GM19239 (cell line): ENCODE data around the gene OR52A5.
"Not testable (repeated sequence)": the region's sequence is repeated elsewhere in the genome, so short reads cannot be mapped to it uniquely, and the experiment has no call there.

Experiments used
- DNase-seq: peaks from one replicate; pipeline ENCODE4 v3.0.0; 2011; ENCODE audit warnings: low spot score; ENCODE audit not compliant: insufficient read length
- FAIRE-seq: peaks from 2 replicates; lab custom pipeline; 2011; peaks lifted over from hg19 to GRCh38; lab: Jason Lieb, UNC

Gene OR52A5

DNA sequence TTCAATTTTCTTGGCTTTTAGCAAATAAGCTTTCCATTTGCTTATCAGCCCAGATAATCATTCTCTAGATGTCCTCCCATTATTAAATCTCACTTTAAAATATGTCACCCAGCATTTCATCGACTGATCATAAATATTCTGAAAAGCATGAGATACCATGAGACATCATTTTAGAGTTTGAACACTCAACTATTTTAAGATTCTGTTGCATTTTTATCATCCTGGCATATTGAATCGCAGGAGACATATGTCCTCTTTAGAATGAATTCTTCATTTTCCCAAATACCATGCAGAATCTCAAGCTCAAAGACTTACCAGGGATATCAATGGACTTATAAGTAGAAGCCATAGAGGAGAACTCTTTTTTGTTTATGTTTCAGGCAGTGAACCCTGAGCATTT, at the start of gene OR52A5:
TSS of gene OR52A5 (minus strand) at position 361 of the 400 bp plus-strand sequence. CDS start 5,714 bp downstream, outside the sequence.
- DNase-seq = no peak
- FAIRE-seq = no peak

DNA sequence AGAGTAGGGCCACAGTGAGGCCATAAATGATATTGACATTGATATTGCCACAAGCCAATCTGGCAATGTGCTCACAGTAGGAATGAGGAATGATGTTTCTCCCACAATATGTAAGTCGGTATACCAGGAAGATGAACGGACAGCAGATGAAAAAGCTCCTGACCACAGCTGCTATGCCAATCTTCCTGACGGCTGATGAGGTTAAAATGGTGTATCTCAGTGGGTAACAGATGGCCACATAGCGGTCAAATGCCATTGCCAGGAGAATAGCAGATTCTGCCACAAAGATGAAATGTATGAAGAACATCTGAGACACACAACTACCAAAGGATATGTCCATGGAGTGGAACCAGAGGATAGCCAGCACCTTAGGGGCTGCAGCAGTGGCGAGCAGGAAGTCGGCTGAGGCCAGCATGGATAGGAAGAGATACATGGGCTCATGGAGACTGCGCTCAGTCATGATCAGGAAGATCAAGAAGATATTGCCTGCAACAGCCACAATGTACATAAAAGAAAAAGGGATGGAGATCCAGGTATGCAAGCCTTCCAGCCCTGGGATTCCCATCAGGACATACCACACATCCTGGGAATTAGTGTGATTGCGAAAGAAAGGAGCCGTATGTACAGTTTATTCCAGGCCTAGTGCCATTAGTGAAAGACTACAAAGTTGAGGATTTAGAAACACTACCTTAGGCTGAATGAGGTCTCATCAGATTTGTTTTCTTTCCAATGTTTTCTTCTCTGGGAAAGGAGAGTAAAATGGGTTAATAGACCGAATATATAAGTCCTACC, 40.1 kb upstream of the OR52A5 start:
- FAIRE-seq = no peak
- DNase-seq = no peak

DNA sequence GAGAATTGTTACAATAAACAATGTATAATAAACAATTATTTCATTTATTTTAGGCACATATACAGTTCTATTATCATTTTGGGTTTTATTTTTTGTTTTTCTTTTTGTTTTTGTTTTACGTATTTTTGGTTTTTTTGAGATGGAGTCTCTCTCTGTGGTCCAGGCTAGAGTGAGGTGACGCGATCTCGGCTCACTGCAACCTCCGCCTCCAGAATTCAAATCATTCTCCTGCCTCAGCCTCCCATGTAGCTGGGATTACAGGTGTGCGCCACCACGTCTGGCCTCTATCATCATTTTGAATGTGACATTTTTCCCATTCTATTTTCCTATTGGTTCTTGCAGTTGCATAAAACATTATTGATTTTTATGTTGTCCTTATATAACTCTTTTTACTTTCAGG, 36.8 kb upstream of the OR52A5 start:
- DNase-seq (no peak), FAIRE-seq (no peak)

DNA sequence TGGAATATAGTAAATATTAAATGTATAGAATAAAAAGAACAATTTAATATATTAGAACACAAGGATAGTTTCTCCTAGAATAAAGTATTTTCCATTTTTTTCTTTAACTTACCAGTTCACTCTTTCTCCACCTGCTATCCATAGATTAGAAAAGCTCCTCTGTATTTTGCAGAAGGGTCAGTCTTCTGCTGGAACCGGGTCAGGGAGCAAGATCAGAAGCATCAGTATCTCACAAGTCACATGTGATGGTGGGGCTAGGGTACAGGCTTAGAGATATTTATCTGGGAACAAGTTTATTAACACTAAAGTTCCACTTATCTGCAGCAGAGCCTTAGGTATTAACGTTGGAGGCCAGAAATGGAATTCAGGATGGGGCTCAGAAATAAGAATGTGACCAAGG, 33.7 kb upstream of the OR52A5 start:
- no peak for FAIRE-seq
- no peak for DNase-seq

DNA sequence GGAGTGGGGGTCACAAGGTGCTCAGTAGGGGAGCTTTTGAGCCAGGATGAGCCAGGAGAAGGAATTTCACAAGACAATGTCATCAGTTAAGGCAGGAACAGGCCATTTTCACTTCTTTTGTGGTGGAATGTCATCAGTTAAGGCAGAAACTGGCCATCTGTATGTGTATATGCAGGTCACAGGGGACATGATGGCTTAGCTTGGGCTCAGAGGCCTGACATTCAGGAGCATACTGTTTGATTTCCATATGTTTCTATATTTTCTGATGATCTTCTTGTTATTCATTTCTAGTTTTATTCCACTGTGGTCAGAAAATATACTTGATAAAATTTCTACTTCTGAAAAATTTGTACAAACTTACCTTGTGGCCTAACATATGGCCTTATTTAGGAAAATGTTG, 27.7 kb upstream of the OR52A5 start:
- not testable (repeated sequence) for FAIRE-seq

DNA sequence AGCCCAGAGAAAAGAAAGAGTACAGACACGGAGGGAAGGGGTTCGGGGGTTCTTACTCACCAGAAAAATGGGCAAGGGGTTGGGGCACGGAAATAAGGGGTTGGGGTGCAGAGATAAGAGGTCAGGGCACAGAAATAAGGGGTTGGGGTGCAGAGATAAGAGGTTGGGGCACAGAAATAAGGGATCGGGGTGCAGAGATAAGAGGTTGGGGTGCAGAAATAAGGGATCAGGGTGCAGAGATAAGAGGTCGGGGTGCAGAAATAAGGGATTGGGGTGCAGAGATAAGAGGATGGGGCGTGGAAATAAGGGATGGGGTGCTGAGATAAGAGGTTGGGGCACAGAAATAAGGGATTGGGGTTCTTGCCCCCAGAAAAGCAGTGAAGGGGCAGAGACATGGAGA, 26.7 kb upstream of the OR52A5 start:
- not testable (repeated sequence) for FAIRE-seq

More for the DNA sequence above, 27.7 kb upstream of the OR52A5 start:
- not testable (repeated sequence) for DNase-seq

DNA sequence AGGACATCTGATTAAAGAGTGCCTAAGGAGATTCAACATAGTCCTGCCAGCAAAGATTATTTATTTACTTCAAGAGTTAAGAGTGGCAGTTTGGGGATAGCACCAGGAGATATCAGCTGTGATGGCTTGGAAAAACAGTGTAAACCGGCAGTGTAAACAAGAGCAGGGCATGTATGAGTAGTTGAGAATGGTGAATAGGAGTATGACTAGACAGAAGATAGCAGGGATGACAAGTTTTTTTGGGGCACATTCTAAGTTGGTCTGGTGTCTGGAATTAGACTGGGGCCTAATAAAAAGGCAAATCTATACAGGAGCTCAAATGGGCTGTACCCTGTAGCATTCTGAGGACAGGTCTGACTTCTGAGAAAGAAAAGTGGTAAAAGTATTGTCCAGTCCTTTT, 22.9 kb upstream of the OR52A5 start:
- DNase-seq, FAIRE-seq: not testable (repeated sequence)

More for the DNA sequence above, 26.7 kb upstream of the OR52A5 start:
- DNase-seq = not testable (repeated sequence)

DNA sequence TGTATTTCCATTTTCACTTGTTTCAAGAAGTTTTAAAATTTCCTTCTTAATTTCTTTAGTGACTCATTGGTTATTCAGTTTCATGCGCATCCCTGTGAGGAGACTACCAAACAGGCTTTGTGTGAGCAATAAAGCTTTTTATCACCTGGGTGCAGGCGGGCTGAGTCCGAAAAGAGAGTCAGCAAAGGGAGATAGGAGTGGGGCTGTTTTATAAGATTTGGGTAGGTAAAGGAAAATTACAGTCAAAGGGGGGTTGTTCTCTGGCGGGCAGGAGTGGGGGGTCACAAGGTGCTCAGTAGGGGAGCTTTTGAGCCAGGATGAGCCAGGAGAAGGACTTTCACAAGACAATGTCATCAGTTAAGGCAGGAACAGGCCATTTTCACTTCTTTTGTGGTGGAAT, 22.1 kb upstream of the OR52A5 start:
- not testable (repeated sequence) for DNase-seq, FAIRE-seq

DNA sequence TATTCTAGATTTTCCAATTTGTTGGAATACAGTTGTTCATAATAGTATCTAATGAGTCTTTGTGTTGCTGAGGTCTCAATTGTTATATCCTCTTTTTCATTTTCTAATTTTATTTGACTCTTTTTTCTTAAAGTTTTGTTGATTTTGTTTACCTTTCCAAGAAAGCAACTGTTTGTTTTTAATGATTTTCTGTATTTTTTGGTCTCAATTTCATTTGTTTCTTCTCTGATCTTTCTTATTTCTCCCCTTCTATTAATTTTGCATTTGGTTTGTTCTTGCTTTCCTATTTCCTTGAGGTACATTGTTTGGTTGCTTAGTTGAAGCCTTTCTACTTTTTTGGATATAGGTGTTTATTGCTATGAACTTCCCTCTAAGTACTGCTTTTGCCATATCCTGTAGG, 21.6 kb upstream of the OR52A5 start:
- DNase-seq = no peak
- FAIRE-seq = no peak

DNA sequence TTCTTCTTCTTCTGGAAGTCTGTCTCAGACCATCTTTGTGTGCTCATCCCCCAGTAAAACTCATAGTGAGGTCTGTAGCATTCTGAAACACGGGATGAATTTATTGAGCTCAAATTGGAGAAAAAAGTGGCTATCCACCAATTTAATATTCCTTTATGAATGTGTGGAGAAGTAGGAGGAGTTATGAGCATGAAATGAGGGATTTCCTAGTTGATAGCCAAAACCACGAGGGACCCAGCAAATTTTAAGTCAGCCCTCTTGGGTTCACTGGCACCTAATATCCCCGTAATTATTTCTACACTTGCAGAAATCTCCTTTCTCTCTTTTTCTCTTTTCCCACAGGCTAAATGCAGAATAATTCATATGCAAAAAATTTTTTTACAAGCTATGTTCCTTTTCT, 16.5 kb upstream of the OR52A5 start, which contains the start of gene OR52A1:
TSS of gene OR52A1 (minus strand) at position 101 of the 400 bp plus-strand sequence. CDS start 2,388 bp downstream, outside the sequence.
- FAIRE-seq (no peak), DNase-seq (no peak)

DNA sequence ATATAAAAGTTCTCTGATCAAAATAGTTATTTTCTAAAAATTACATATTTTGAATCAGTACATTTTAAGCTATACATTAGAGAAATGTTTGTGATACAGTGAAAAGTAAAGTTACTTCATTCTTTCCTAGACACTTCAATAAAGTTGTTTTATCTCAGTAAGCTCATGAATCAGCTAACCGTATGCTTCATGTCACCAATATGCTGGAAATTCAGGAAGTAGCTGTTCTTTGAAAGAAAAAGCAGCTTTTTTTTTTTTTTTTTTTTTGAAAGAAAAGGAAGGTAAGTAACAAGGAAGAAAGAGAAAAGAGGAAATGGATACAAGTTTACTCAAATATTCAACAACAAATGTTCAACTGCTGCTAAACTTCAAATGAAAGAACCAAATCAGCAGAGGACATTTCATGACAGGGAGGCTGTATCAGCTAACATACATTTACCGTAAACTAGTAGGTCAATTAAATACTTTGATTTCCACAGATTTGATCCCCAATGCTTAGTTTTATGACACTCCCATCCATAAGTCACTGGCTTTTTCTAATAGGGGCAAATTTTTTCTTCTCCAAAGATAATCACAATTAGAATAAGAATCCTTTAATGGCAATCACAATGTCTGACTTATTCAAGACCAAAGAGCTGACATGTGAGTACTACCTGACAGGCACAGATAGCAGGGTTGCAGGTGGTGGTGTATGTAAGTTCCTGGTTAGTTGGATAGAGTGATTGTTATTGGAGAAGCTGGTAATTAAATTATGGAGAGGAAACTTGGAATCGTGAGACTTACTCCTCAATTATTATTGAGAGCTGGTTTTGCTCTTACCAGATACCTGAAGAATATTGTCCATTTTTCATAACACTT, 15.6 kb upstream of the OR52A5 start:
- DNase-seq = no peak
- no peak for FAIRE-seq

DNA sequence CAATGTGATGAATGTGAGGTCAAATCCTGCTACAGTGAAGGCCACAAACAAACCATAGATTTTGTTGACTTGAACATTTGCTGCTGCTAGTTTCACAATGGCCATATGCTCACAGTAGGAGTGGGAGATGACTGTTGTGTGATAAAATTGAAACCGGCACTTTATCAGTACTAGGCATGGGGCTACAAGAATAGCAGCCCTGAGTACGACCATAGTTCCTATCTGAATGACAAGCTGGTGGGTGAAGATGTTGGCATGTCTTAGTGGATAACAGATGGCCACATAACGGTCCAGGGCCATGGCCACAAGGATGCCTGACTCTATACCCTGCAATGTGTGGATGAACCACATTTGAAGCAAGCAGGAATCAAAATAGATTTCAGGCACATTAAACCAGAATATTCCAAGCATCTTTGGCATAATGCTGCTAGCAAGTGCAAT, 13.6 kb upstream of the OR52A5 start:
- FAIRE-seq = no peak
- DNase-seq = no peak

DNA sequence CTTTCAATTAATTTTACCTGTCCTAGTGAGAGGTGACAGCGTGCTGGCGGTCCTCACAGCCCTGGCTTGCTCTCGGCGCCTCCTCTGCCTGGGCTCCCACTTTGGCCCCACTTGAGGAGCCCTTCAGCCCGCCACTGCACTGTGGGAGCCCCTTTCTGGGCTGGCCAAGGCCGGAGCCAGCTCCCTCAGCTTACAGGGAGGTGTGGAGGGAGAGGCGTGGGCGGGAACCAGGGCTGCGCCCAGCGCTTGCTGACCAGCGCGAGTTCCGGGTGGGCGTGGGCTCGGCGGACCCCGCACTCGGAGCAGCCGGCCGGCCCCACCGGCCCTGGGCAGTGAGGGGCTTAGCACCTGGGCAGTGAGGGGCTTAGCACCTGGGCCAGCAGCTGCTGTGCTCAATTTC, 6.0 kb upstream of the OR52A5 start:
- not testable (repeated sequence) for DNase-seq, FAIRE-seq

DNA sequence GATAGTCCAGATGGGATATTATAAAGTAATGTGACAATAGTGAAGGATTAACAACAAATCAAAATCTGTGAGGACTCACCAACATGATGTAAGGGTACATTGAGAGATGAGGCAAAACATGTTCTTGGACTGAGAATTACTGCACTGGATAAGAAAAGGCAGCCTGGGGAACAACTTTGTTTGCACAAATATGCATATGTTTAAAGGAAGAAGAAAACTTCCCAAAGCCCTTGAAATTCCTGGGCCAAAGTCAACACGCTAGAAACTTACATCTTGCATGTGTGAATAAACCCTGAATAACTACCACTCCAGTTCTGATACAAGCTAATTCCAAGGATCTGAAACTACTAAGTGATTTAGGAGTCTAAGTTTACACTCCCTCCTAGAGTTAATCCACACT, 1.1 kb downstream of the OR52A5 start:
- FAIRE-seq (no peak), DNase-seq (no peak)

DNA sequence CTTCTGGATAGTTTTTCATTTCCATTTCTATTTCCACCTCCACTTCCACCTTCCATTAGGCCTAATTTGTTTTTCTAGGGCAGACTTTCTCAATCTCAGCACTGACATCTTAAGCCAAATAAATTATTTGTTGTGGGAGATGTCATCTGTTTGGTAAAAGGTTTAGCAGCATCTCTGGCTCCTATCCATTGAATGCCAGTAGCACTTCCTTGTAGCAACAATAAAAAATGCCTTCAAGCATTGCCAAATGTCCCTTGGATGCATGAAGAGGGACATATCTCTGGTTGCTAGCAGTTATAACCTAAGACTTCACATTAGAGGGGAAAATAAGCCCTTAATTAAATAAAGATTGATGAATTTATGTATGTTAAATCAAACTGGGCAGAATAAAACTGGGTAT, 1.9 kb downstream of the OR52A5 start:
- FAIRE-seq (no peak), DNase-seq (no peak)

DNA sequence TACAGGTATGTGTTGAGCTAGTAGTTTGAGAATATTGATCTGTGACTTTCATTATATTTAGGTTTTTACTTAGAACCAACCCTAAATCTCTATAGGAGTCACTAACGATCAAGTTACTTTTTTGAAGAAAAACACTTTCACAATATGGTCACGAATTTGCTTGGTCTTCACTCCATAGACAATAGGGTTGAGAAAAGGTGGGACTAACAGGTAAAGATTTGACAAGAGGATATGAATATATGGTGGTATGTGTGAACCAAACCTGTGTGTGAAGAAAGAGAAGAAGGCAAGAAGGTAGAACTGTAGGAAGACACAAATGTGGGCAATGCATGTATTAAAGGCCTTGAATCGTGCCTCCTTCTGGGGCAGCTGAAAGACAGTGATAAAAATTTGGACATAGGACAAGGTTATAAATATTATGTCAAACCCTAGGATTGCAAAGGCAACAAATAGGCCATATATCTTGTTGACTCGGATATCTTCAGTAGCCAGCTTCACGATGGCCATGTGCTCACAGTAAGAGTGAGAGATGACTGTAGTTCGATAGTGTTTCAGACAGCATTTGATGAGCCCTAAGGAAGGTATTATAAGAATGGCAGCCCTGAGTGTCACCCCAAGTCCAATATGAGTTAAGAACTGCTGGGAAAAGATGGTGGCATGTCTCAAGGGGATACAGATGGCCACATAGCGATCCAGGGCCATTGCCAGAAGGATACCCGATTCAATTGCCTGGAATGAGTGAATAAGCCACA, 6.4 kb downstream of the OR52A5 start:
- DNase-seq (no peak), FAIRE-seq (no peak)

DNA sequence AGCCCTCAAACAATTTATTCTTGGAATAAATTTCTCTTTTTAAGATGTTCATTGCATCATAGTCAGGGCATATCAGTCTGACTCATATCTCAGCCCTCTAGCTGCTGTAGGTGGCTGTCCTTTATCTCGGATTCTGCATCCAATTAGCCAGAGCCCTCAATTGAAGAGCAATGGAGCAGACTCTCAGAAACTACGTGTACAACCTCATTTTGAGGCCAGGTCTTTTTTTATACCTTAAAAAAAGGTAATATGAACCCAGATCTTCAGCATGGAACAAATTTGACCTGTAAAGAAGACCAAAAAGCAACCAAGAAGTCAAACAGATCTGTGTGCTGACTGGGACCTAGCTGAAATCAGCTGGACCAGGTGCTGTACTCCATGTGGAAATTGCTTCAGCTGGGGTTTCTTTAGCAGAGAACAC, 8.7 kb downstream of the OR52A5 start:
- DNase-seq (no peak), FAIRE-seq (no peak)

DNA sequence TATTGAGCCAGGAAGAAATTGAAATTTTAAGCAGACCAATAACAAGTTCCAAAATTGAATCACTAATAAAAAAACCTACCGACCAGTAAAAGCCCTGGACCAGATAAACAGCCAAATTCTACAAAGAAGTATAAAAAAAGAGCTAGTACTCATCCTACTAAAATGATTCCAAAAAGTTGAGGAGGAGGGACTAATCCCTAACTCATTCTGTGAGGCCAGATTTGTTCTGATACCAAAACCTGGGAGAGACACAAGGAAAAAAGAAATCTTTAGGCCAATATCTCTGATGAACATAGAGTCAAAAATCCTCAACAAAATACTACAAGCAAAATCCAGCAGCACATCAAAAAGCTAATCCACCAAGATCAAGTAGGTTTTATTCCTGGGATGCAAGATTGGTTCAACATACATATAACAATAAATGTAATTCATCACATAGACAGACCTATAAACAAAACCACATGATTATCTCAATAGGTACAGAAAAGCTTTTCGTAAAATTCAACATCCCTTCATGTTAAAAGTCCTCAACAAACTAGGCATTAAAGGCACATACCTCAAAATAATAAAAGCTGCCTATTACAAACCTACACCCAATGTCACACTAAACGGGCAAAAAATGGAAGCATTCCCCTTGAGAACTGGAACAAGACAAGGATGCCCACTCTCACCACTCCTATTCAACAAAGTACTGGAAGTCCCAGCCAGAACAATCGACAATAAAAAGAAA, 13.1 kb downstream of the OR52A5 start:
- DNase-seq = no peak

DNA sequence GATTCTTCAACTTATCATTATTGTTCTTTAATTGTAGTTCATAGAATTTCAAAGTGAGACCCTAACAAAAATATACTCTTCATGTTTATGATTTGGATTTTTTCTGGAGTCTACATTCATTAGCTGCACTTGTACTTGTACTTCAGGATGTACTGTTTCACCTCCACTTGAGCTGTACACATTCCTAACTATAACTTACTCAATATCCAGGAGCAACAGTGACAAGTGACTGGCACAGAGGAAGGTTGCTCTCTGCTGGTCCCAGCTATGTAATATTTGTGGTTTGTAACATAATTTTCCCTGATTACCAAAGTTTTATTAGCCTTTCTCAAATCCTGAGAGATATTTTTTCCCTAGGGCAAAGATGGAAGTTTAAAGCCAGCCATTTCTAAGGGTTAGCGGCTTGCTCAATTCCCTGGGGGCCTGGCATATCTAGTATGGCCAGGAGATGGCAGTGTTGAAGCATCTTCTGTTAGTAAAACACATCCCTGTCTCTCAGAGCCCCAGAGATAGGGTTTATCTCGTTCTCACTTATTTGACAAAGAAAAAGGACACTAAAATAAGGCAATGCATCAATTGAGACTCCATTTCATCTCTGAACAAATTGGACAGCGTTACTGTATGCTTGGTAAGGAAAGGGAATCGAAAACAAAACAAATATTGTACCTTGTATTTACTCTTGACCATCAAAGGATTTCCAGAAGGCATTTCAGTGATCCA, 14.2 kb downstream of the OR52A5 start:
- FAIRE-seq (peak; percentile 74), DNase-seq (peak; percentile 8)

More for the DNA sequence above, 13.1 kb downstream of the OR52A5 start:
- no peak for FAIRE-seq
